Measurements from ENCODE around the gene SLC17A3.

DNA sequence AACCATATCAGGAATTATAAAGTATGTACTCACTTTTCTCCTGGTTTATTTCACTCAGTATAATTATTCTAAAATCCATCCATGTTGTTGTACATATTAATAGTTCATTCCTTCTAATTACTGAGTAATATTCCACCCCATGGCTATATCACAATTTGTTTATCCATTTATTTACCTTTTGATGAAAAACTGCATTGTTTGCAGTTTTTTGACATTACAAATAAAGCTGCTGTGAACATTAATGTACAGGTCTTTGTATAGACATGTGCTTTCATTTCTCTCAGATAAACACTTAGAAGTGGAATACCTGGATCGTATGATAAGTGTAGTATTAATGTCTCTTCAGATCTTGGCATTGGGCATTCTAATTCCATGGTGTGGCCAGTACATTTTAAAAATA, 4.2 kb downstream of the SLC17A3 start:
- TF ChIP-seq, protein P1, sequence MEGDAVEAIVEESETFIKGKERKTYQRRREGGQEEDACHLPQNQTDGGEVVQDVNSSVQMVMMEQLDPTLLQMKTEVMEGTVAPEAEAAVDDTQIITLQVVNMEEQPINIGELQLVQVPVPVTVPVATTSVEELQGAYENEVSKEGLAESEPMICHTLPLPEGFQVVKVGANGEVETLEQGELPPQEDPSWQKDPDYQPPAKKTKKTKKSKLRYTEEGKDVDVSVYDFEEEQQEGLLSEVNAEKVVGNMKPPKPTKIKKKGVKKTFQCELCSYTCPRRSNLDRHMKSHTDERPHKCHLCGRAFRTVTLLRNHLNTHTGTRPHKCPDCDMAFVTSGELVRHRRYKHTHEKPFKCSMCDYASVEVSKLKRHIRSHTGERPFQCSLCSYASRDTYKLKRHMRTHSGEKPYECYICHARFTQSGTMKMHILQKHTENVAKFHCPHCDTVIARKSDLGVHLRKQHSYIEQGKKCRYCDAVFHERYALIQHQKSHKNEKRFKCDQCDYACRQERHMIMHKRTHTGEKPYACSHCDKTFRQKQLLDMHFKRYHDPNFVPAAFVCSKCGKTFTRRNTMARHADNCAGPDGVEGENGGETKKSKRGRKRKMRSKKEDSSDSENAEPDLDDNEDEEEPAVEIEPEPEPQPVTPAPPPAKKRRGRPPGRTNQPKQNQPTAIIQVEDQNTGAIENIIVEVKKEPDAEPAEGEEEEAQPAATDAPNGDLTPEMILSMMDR (IDR thresholded peaks at IDR 0.05), result no peak
- no peak for TF ChIP-seq EZH2 (IDR thresholded peaks at IDR 0.05; ENCODE audit: borderline replicate concordance, insufficient read depth, low read depth, low read length, poor library complexity, severe bottlenecking)
